ENCODE measurements around the gene CPAMD8. TPM values are rescaled to one million over a fixed set of nuclear protein-coding genes. Genes with fewer than 3 reads are reported as not detected.

CPAMD8 gene
- polyA plus RNA-seq, 1 donor: 43.5 TPM

- DNase-seq: no peak
Observed at GRCh38 chr19:16892868-16893685, 133.5 kb downstream of the CPAMD8 start.

GRCh38 chr19:16892436-16892835 lies 134.2 kb downstream of the CPAMD8 start:
- DNase-seq: no peak

- DNase-seq: no peak
Observed at GRCh38 chr19:16891696-16892382, 134.8 kb downstream of the CPAMD8 start.

- no peak for DNase-seq
Observed at GRCh38 chr19:16890461-16891184, 136.0 kb downstream of the CPAMD8 start.

- no peak for DNase-seq
Observed at GRCh38 chr19:16889883-16890460, 136.6 kb downstream of the CPAMD8 start.

GRCh38 chr19:16889366-16889882 lies 137.2 kb downstream of the CPAMD8 start:
- no peak for DNase-seq

- no peak for DNase-seq
Observed at GRCh38 chr19:16888629-16889365, 137.8 kb downstream of the CPAMD8 start, which contains the start of gene F2RL3. F2RL3 (plus strand) TSS chr19:16888999; CDS start chr19:16889190, 191 bp downstream.

GRCh38 chr19:16887353-16888265 lies 139.0 kb downstream of the CPAMD8 start:
- DNase-seq: no peak

- DNase-seq: no peak
Observed at GRCh38 chr19:16886305-16886880, 140.2 kb downstream of the CPAMD8 start.

GRCh38 chr19:16885166-16885565 lies 141.4 kb downstream of the CPAMD8 start:
- no peak for DNase-seq

GRCh38 chr19:16883522-16883921 lies 143.1 kb downstream of the CPAMD8 start:
- no peak for DNase-seq

- DNase-seq: no peak
Observed at GRCh38 chr19:16882146-16882545, 144.5 kb downstream of the CPAMD8 start.

- DNase-seq: no peak
Observed at GRCh38 chr19:16880884-16881554, 145.6 kb downstream of the CPAMD8 start.

- no peak for DNase-seq
Observed at GRCh38 chr19:16878181-16878965, 148.2 kb downstream of the CPAMD8 start.

GRCh38 chr19:16877581-16877980 lies 149.0 kb downstream of the CPAMD8 start:
- no peak for DNase-seq

GRCh38 chr19:16876904-16877361 lies 149.7 kb downstream of the CPAMD8 start:
- DNase-seq: no peak

GRCh38 chr19:16875584-16876555 lies 150.7 kb downstream of the CPAMD8 start:
- DNase-seq: no peak
